ENCODE measurements around the gene IMMP2L. TPM values are rescaled to one million over a fixed set of nuclear protein-coding genes. Genes with fewer than 3 reads are reported as not detected.

Gene IMMP2L
- total RNA-seq, 1 experiment from 2014 or later = 8.8 TPM

DNA sequence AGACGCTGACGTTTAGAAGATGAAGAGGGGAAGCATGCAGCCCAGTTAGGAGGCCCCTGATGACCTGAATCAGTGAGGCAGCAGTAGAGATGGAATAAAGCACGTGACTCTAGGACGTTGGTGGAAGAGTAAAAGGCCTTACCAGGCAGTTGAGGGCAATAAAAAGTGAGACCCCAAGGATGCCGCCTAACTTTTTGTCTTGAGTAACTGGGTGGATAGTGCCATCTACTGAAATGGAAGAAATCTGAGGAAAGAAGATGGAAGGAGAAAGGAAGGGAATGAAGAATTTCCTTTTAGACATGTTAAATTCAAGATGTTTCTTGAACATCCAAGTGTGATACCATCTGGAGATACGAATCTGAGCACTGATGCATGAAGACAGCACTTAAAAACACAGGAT lies 691.4 kb downstream of the IMMP2L start:
- Histone ChIP-seq H3K9me3 (ENCODE audit: control insufficient read depth, insufficient read depth, low read depth, low read length) (no peaks in the 10 kb centered on the region), H3K4me1 (ENCODE audit: control insufficient read depth, insufficient read depth, low read length) (no peaks in the 10 kb centered on the region), H3K27me3 (ENCODE audit: control insufficient read depth, insufficient read depth, low read length) (no peaks in the 10 kb centered on the region), H3K36me3 (ENCODE audit: control insufficient read depth, insufficient read depth, low read length) (no peaks in the 10 kb centered on the region), H3K4me3 (ENCODE audit: low read depth in 2 of 2, low read length in 2 of 2) (no peak overlapping the region), H3K27ac (ENCODE audit: low read length) (no peak overlapping the region)
- TF ChIP-seq REST (IDR thresholded peaks at IDR 0.05; ENCODE audit: insufficient read depth in 1 of 2, low read depth in 2 of 2, low read length in 1 of 2) (no peak), CTCF (IDR thresholded peaks at IDR 0.05) (no peak), POLR2AphosphoS5 (IDR thresholded peaks at IDR 0.05; ENCODE audit: low read depth, low read length) (no peak), TCF7L2 (IDR thresholded peaks at IDR 0.05; ENCODE audit: low read depth, low read length) (no peak), SIN3A (IDR thresholded peaks at IDR 0.05; ENCODE audit: borderline replicate concordance, insufficient read depth, low read depth, low read length) (no peak)
- ChIA-PET CTCF (no interaction called here), POLR2A (no interaction called here)
- in situ Hi-C loops (cut with HindIII; ENCODE audit: low pct_unique_long_range_greater_than_20kb, low sequenced_read_pairs) (no loop called here), intact Hi-C loops (cut with micrococcal nuclease; ENCODE audit: unreplicated experiment) (no loop called here)
- BruUV-seq (replicated peaks) = no TSS peak
- no peak for ATAC-seq
- no peak for DNase-seq (ENCODE audit: low read depth, low spot score)

DNA sequence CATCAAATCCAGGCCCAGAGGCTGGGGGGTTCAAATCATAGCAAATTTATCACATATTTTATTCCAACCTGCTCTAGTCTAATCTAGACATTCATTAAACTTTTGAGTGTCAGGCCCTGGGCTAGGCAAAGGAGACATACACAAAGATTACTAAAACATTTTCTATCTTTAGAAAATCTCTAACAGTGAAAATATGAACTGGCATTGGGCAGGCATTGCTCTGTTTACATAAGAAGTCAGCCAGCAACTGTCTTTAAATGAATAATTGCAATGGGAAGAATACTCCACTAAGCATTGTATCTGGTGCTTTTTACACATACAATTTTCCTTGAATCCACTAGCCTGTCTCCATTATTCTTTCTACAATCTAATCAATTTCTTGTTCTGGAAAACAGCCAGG lies 693.8 kb downstream of the IMMP2L start:
- BruUV-seq (replicated peaks) = no TSS peak
- H3K36me3 ChIP-seq (ENCODE audit: control insufficient read depth, insufficient read depth, low read length) = no peaks in the 10 kb centered on the region
- ChIA-PET CTCF (no interaction called here), POLR2A (no interaction called here)
- intact Hi-C loops (cut with micrococcal nuclease; ENCODE audit: unreplicated experiment) (no loop called here), in situ Hi-C loops (cut with HindIII; ENCODE audit: low pct_unique_long_range_greater_than_20kb, low sequenced_read_pairs) (no loop called here)
- H3K4me3 ChIP-seq (ENCODE audit: low read depth in 2 of 2, low read length in 2 of 2) = no peak overlapping the region
- H3K27ac ChIP-seq (ENCODE audit: low read length) = no peak overlapping the region
- H3K4me1 ChIP-seq (ENCODE audit: control insufficient read depth, insufficient read depth, low read length) = no peaks in the 10 kb centered on the region
- no peaks in the 10 kb centered on the region for H3K27me3 ChIP-seq (ENCODE audit: control insufficient read depth, insufficient read depth, low read length)
- ATAC-seq = no peak
- no peak for DNase-seq (ENCODE audit: low read depth, low spot score)
- no peak for TF ChIP-seq TCF7L2 (IDR thresholded peaks at IDR 0.05; ENCODE audit: low read depth, low read length)
- TF ChIP-seq CTCF (IDR thresholded peaks at IDR 0.05) = no peak
- TF ChIP-seq POLR2AphosphoS5 (IDR thresholded peaks at IDR 0.05; ENCODE audit: low read depth, low read length) = no peak
- TF ChIP-seq REST (IDR thresholded peaks at IDR 0.05; ENCODE audit: insufficient read depth in 1 of 2, low read depth in 2 of 2, low read length in 1 of 2) = no peak
- no peak for TF ChIP-seq SIN3A (IDR thresholded peaks at IDR 0.05; ENCODE audit: borderline replicate concordance, insufficient read depth, low read depth, low read length)
- no peaks in the 10 kb centered on the region for H3K9me3 ChIP-seq (ENCODE audit: control insufficient read depth, insufficient read depth, low read depth, low read length)
